ENCODE results near the gene ATXN7L3. TPM values are rescaled to one million over a fixed set of nuclear protein-coding genes. Genes with fewer than 3 reads are reported as not detected.

Gene ATXN7L3
- total RNA-seq, 5 donors from 2014 or later (not counting 1 experiment from before 2014, with no cell fraction given) = 101 to 130 (median 125) TPM

GRCh38 chr17:44192750-44193149 is 6.9 kb downstream of the ATXN7L3 start:
- peaks cover 17 to 29% (median 28%) of the 10 kb centered on the region in 3 donors for H3K4me1 Mint-ChIP-seq
- H3K9me3 Mint-ChIP-seq = no peaks in the 10 kb centered on the region
- H3K36me3 ChIP-seq (ENCODE audit: control insufficient read depth in 2 of 2, extremely low read depth in 1 of 2, insufficient read depth in 1 of 2, low read length in 1 of 2) = peaks cover 17 to 68% of the 10 kb centered on the region in 2 donors
- H3K27me3 ChIP-seq (replicated peaks in 1 of 2; ENCODE audit: control insufficient read depth in 2 of 2, extremely low read depth in 1 of 2, insufficient read depth in 2 of 2, low read length in 1 of 2) = no peaks in the 10 kb centered on the region
- H3K4me3 ChIP-seq (ENCODE audit: control insufficient read depth in 1 of 2, extremely low read depth in 1 of 2, low read length in 1 of 2) = no peak overlapping the region
- WGBS (ENCODE audit: insufficient coverage) = 100% methylated on average over 2 of the region's 5 CpGs
- ChIA-PET POLR2A (interaction anchor here in 1 of 2 donors (0.6 kb wide), 1 partner anchor 8 kb away, joined by 3 read pairs; no protein-coding TSS in a partner anchor), CTCF (no interaction called here)
- no peak for DNase-seq
- H3K27ac ChIP-seq (ENCODE audit: low read length) = no peak overlapping the region
- H3K4me3 Mint-ChIP-seq = no peak overlapping the region
- H3K4me1 ChIP-seq (ENCODE audit: control insufficient read depth in 1 of 2, extremely low read depth in 1 of 2, insufficient read depth in 2 of 2, low read length in 2 of 2) = peaks cover 6 to 20% of the 10 kb centered on the region in 2 experiments
- H3K27me3 Mint-ChIP-seq = no peaks in the 10 kb centered on the region
- H3K36me3 Mint-ChIP-seq = peaks cover 34% of the 10 kb centered on the region
- peak overlapping the region in 1 of 2 donors; percentile 34 for H3K27ac Mint-ChIP-seq
- no peak for ATAC-seq (replicated peaks in 1 of 4)
- no peaks in the 10 kb centered on the region for H3K9me3 ChIP-seq

- Histone ChIP-seq H3K27ac (ENCODE audit: low read length) (no peak overlapping the region), H3K36me3 (ENCODE audit: control insufficient read depth in 2 of 2, extremely low read depth in 1 of 2, insufficient read depth in 1 of 2, low read length in 1 of 2) (peaks cover 17 to 62% of the 10 kb centered on the region in 2 donors), H3K4me1 (ENCODE audit: control insufficient read depth in 1 of 2, extremely low read depth in 1 of 2, insufficient read depth in 2 of 2, low read length in 2 of 2) (peaks cover 9 to 19% of the 10 kb centered on the region in 2 experiments), H3K9me3 (no peaks in the 10 kb centered on the region), H3K27me3 (replicated peaks in 1 of 2; ENCODE audit: control insufficient read depth in 2 of 2, extremely low read depth in 1 of 2, insufficient read depth in 2 of 2, low read length in 1 of 2) (no peaks in the 10 kb centered on the region), H3K4me3 (ENCODE audit: control insufficient read depth in 1 of 2, extremely low read depth in 1 of 2, low read length in 1 of 2) (no peak overlapping the region)
- POLR2A ChIA-PET = interaction anchor here in 1 of 2 donors (0.6 kb wide), 1 partner anchor 9 kb away, joined by 3 read pairs; no protein-coding TSS in a partner anchor
- Mint-ChIP-seq H3K36me3 (peaks cover 34% of the 10 kb centered on the region), H3K4me3 (no peak overlapping the region), H3K4me1 (peaks cover 16 to 26% (median 24%) of the 10 kb centered on the region in 3 donors), H3K9me3 (no peaks in the 10 kb centered on the region), H3K27me3 (no peaks in the 10 kb centered on the region), H3K27ac (no peak overlapping the region)
- DNase-seq (no peak), ATAC-seq (replicated peaks in 1 of 4) (no peak)
- CTCF ChIA-PET = no interaction called here
- no CpG with 5 or more reads among the region's 7 CpGs for WGBS (ENCODE audit: insufficient coverage)
Measured at GRCh38 chr17:44191941-44192496, 7.7 kb downstream of the ATXN7L3 start.

GRCh38 chr17:44191369-44191768 is 8.3 kb downstream of the ATXN7L3 start:
- ATAC-seq (replicated peaks in 1 of 4) (no peak), DNase-seq (no peak)
- Histone ChIP-seq H3K4me1 (ENCODE audit: control insufficient read depth in 1 of 2, extremely low read depth in 1 of 2, insufficient read depth in 2 of 2, low read length in 2 of 2) (peaks cover 9 to 15% of the 10 kb centered on the region in 2 experiments), H3K9me3 (no peaks in the 10 kb centered on the region), H3K4me3 (ENCODE audit: control insufficient read depth in 1 of 2, extremely low read depth in 1 of 2, low read length in 1 of 2) (no peak overlapping the region), H3K27ac (ENCODE audit: low read length) (no peak overlapping the region), H3K36me3 (ENCODE audit: control insufficient read depth in 2 of 2, extremely low read depth in 1 of 2, insufficient read depth in 1 of 2, low read length in 1 of 2) (peaks cover 14 to 56% of the 10 kb centered on the region in 2 donors), H3K27me3 (replicated peaks in 1 of 2; ENCODE audit: control insufficient read depth in 2 of 2, extremely low read depth in 1 of 2, insufficient read depth in 2 of 2, low read length in 1 of 2) (no peaks in the 10 kb centered on the region)
- CTCF ChIA-PET = no interaction called here
- POLR2A ChIA-PET = no interaction called here
- Mint-ChIP-seq H3K9me3 (no peaks in the 10 kb centered on the region), H3K27ac (peak overlapping the region; percentile 6 to 55), H3K4me3 (no peak overlapping the region), H3K27me3 (no peaks in the 10 kb centered on the region), H3K4me1 (peaks cover 19 to 29% (median 21%) of the 10 kb centered on the region in 3 donors), H3K36me3 (peaks cover 31% of the 10 kb centered on the region)
- 94% methylated on average over 4 of the region's 5 CpGs for WGBS (ENCODE audit: insufficient coverage)

- Mint-ChIP-seq H3K27me3 (no peaks in the 10 kb centered on the region), H3K4me1 (peaks cover 22 to 32% (median 24%) of the 10 kb centered on the region in 3 donors), H3K27ac (peak overlapping the region; percentile 77 to 81), H3K9me3 (no peaks in the 10 kb centered on the region), H3K36me3 (peaks cover 29% of the 10 kb centered on the region), H3K4me3 (peak overlapping the region in 1 of 3 donors; percentile 44)
- Histone ChIP-seq H3K27ac (ENCODE audit: low read length) (no peak overlapping the region), H3K4me1 (ENCODE audit: control insufficient read depth in 1 of 2, extremely low read depth in 1 of 2, insufficient read depth in 2 of 2, low read length in 2 of 2) (peaks cover 11 to 22% of the 10 kb centered on the region in 2 experiments), H3K27me3 (replicated peaks in 1 of 2; ENCODE audit: control insufficient read depth in 2 of 2, extremely low read depth in 1 of 2, insufficient read depth in 2 of 2, low read length in 1 of 2) (no peaks in the 10 kb centered on the region), H3K36me3 (ENCODE audit: control insufficient read depth in 2 of 2, extremely low read depth in 1 of 2, insufficient read depth in 1 of 2, low read length in 1 of 2) (peaks cover 14 to 48% of the 10 kb centered on the region in 2 donors), H3K4me3 (ENCODE audit: control insufficient read depth in 1 of 2, extremely low read depth in 1 of 2, low read length in 1 of 2) (no peak overlapping the region), H3K9me3 (no peaks in the 10 kb centered on the region)
- ChIA-PET CTCF (no interaction called here), POLR2A (no interaction called here)
- ATAC-seq (replicated peaks in 1 of 4) (no peak), DNase-seq (no peak)
- WGBS (ENCODE audit: insufficient coverage) = 83% methylated on average over 1 of the region's 10 CpGs
Measured at GRCh38 chr17:44190481-44190880, 9.2 kb downstream of the ATXN7L3 start.

- CTCF ChIA-PET = interaction anchor here in 1 of 2 donors (0.6 kb wide), 1 partner anchor 109 kb away, joined by 3 read pairs; no protein-coding TSS in a partner anchor
- ATAC-seq (replicated peaks in 1 of 4) = no peak
- Histone ChIP-seq H3K36me3 (ENCODE audit: control insufficient read depth in 2 of 2, extremely low read depth in 1 of 2, insufficient read depth in 1 of 2, low read length in 1 of 2) (peaks cover 11 to 33% of the 10 kb centered on the region in 2 donors), H3K27ac (ENCODE audit: low read length) (no peak overlapping the region), H3K9me3 (no peaks in the 10 kb centered on the region), H3K27me3 (replicated peaks in 1 of 2; ENCODE audit: control insufficient read depth in 2 of 2, extremely low read depth in 1 of 2, insufficient read depth in 2 of 2, low read length in 1 of 2) (no peaks in the 10 kb centered on the region), H3K4me1 (ENCODE audit: control insufficient read depth in 1 of 2, extremely low read depth in 1 of 2, insufficient read depth in 2 of 2, low read length in 2 of 2) (peaks cover 11 to 38% of the 10 kb centered on the region in 2 experiments), H3K4me3 (ENCODE audit: control insufficient read depth in 1 of 2, extremely low read depth in 1 of 2, low read length in 1 of 2) (no peak overlapping the region)
- DNase-seq = no peak
- H3K27ac Mint-ChIP-seq = peak overlapping the region; percentile 100
- peaks cover 35 to 47% (median 40%) of the 10 kb centered on the region in 3 donors for H3K4me1 Mint-ChIP-seq
- no peaks in the 10 kb centered on the region for H3K9me3 Mint-ChIP-seq
- H3K36me3 Mint-ChIP-seq = peaks cover 15% of the 10 kb centered on the region
- 100% methylated on average over 1 of the region's 12 CpGs for WGBS (ENCODE audit: insufficient coverage)
- H3K4me3 Mint-ChIP-seq = peak overlapping the region; percentile 99 to 100 (median 99)
- H3K27me3 Mint-ChIP-seq = no peaks in the 10 kb centered on the region
- POLR2A ChIA-PET = interaction anchor here in 1 of 2 donors (0.7 kb wide), 1 partner anchor 9 kb away, joined by 4 read pairs; no protein-coding TSS in a partner anchor
Measured at GRCh38 chr17:44188576-44189403, 10.9 kb downstream of the ATXN7L3 start.

- Mint-ChIP-seq H3K9me3 (no peaks in the 10 kb centered on the region), H3K27ac (peak overlapping the region; percentile 100), H3K4me1 (peaks cover 36 to 54% (median 48%) of the 10 kb centered on the region in 3 donors), H3K36me3 (peaks cover 15% of the 10 kb centered on the region), H3K27me3 (no peaks in the 10 kb centered on the region), H3K4me3 (peak overlapping the region; percentile 99 to 100 (median 99))
- CTCF ChIA-PET = interaction anchor here in 1 of 2 donors (0.8 to 2.8 kb wide), 8 partner anchors 8 to 158 kb away, joined by 3 to 12 read pairs (median 5); partner anchors contain the start of genes GRN and HDAC5
- Histone ChIP-seq H3K27me3 (replicated peaks in 1 of 2; ENCODE audit: control insufficient read depth in 2 of 2, extremely low read depth in 1 of 2, insufficient read depth in 2 of 2, low read length in 1 of 2) (no peaks in the 10 kb centered on the region), H3K9me3 (no peaks in the 10 kb centered on the region), H3K4me1 (ENCODE audit: control insufficient read depth in 1 of 2, extremely low read depth in 1 of 2, insufficient read depth in 2 of 2, low read length in 2 of 2) (peaks cover 11 to 39% of the 10 kb centered on the region in 2 experiments), H3K27ac (ENCODE audit: low read length) (peak overlapping the region; percentile 98), H3K4me3 (ENCODE audit: control insufficient read depth in 1 of 2, extremely low read depth in 1 of 2, low read length in 1 of 2) (peak overlapping the region; percentile 98), H3K36me3 (ENCODE audit: control insufficient read depth in 2 of 2, extremely low read depth in 1 of 2, insufficient read depth in 1 of 2, low read length in 1 of 2) (peaks cover 8 to 25% of the 10 kb centered on the region in 2 donors)
- ATAC-seq (replicated peaks in 1 of 4) = peak; percentile 62 to 68 (median 64)
- 3% methylated on average over 16 of the region's 32 CpGs for WGBS (ENCODE audit: insufficient coverage)
- peak in 21 of 35 experiments; percentile 21 to 71 (median 34) for DNase-seq
- POLR2A ChIA-PET = no interaction called here
Measured at GRCh38 chr17:44187131-44187899, 12.4 kb downstream of the ATXN7L3 start.
